HepG2 (cell line): ENCODE measurements around the gene SYNJ2. TPM values are rescaled to one million over a fixed set of nuclear protein-coding genes. Genes with fewer than 3 reads are reported as not detected.

Experiments
- ATAC-seq: fragments of 200-7000 bp; cut with Tn5 transposase; 3 replicates; pipeline ENCODE4 v1.9.1; 2020; ENCODE audit warnings: mild to moderate bottlenecking, moderate library complexity
- BruUV-seq: library from RNA; stranded (reverse); fragments of 400-500 nt; replicated peaks from 2 replicates; lab custom pipeline; 2021; lab: Mats Ljungman, UMichigan
- CTCF ChIA-PET: fragments of 300-600 bp; formaldehyde crosslinking; extraction: SDS; loops from one replicate; lab custom pipeline; 2021; ENCODE audit warnings: low total read pairs, inconsistent platforms, low intra/inter-chr PET ratio; lab: Yijun Ruan, JAX
- POLR2A ChIA-PET: fragments of 350-600 bp; sonication (Branson Sonifier 250); formaldehyde crosslinking; loops from one replicate; lab custom pipeline; 2020; ENCODE audit warnings: antibody characterized with exemption, inconsistent platforms; lab: Yijun Ruan, JAX
- DNase-seq: peaks from one replicate; pipeline ENCODE4 v3.0.0-alpha.2; 2015; ENCODE audit warnings: low spot score
- FAIRE-seq: peaks from 3 replicates; lab custom pipeline; 2011; peaks lifted over from hg19 to GRCh38; lab: Jason Lieb, UNC
- H2AFZ ChIP-seq: one replicate; pipeline ENCODE4 v1.6.1; 2011; ENCODE audit warnings: low read length, inconsistent platforms
- H3K27ac ChIP-seq: fragments of 300-600 bp; 3 replicates; pipeline ENCODE4 v1.8.0; 2011; ENCODE audit warnings: mixed run types, mild to moderate bottlenecking, mixed read lengths, low read length, inconsistent platforms; ENCODE audit not compliant: insufficient read depth; ENCODE audit errors: extremely low read length
- H3K27me3 ChIP-seq, 2 experiments: fragments of 200-600 bp in 1 of 2; 2 replicates in 1 of 2; 3 replicates in 1 of 2; pipeline versions ENCODE4 v1.6.0 to v1.8.0; 2011; ENCODE audit warnings: low read length in 2 of 2, mild to moderate bottlenecking in 2 of 2, moderate library complexity in 2 of 2, inconsistent platforms in 1 of 2; ENCODE audit not compliant: insufficient read depth in 2 of 2, control insufficient read depth in 1 of 2
- H3K36me3 ChIP-seq, 2 experiments: fragments of 200-600 bp in 1 of 2; replicated peaks in 1 of 2; 2 replicates in 1 of 2; 3 replicates in 1 of 2; pipeline versions ENCODE4 v1.5.1 to v1.8.0; 2011; ENCODE audit warnings: low read length in 2 of 2, inconsistent platforms in 1 of 2; ENCODE audit not compliant: insufficient read depth in 2 of 2, control insufficient read depth in 1 of 2
- H3K4me1 ChIP-seq: 2 replicates; pipeline ENCODE4 v1.5.1; 2012; ENCODE audit warnings: low read length, inconsistent platforms; ENCODE audit not compliant: insufficient read depth
- H3K4me2 ChIP-seq: 2 replicates; pipeline ENCODE4 v1.6.0; 2011; ENCODE audit warnings: low read depth, low read length, inconsistent platforms
- H3K4me3 ChIP-seq, 3 experiments: fragments of 200-600 bp in 1 of 3; sonication (generic), shearing (Covaris generic) in 1 of 3; replicated peaks in 1 of 3; 2 replicates each; pipeline ENCODE4 v1.5.1; 2011 to 2016; ENCODE audit warnings: low read length in 3 of 3, inconsistent platforms in 2 of 3, low read depth in 2 of 3, mild to moderate bottlenecking in 2 of 3, control low read depth in 1 of 3, mixed read lengths in 1 of 3; ENCODE audit not compliant: insufficient read depth in 1 of 3
- H3K79me2 ChIP-seq: one replicate; pipeline ENCODE4 v1.6.1; 2011; ENCODE audit warnings: low read length, inconsistent platforms; ENCODE audit not compliant: insufficient read depth
- H3K9ac ChIP-seq: 2 replicates; pipeline ENCODE4 v1.6.0; 2011; ENCODE audit warnings: mild to moderate bottlenecking, low read depth, low read length, inconsistent platforms; ENCODE audit not compliant: insufficient read depth
- H3K9me3 ChIP-seq: 2 replicates; pipeline ENCODE4 v1.5.1; 2012; ENCODE audit warnings: mild to moderate bottlenecking, low read length
- H4K20me1 ChIP-seq: 2 replicates; pipeline ENCODE4 v1.6.0; 2011; ENCODE audit warnings: inconsistent platforms, mild to moderate bottlenecking, low read length, moderate library complexity; ENCODE audit not compliant: insufficient read depth
- HNRNPL ChIP-seq: fragments of 200-400 bp; formaldehyde crosslinking; IDR thresholded peaks from 2 replicates; pipeline ENCODE4 v1.6.1; 2017; ENCODE audit warnings: mild to moderate bottlenecking, low read depth, low read length
- ZBTB39 ChIP-seq: sonication (generic); formaldehyde crosslinking; IDR thresholded peaks from 2 replicates; pipeline ENCODE4 v1.5.0; 2020; ENCODE audit warnings: missing genetic modification reagents
- ZNF460 ChIP-seq: sonication (generic); formaldehyde crosslinking; IDR thresholded peaks from 2 replicates; pipeline ENCODE4 v1.5.1; 2020; ENCODE audit warnings: missing genetic modification reagents, mild to moderate bottlenecking, borderline replicate concordance
- ZNF605 ChIP-seq: sonication (generic); formaldehyde crosslinking; IDR thresholded peaks from 2 replicates; pipeline ENCODE4 v1.8.0; 2022; ENCODE audit warnings: mild to moderate bottlenecking, missing genetic modification reagents
- ZXDC ChIP-seq: sonication (generic); formaldehyde crosslinking; IDR thresholded peaks from 2 replicates; pipeline ENCODE4 v1.5.0; 2020; ENCODE audit warnings: mild to moderate bottlenecking, missing genetic modification reagents
- WGBS: methylation state at CpG from one replicate; pipeline ENCODE4 v1.1.6; 2017; ENCODE audit warnings: low lambda C conversion rate; 5-methylcytosine and 5-hydroxymethylcytosine counted together
- in situ Hi-C: cut with HindIII; loops from 2 replicates; pipeline ENCODE4 v1.10.0; 2017; ENCODE audit warnings: low pct_unique_long_range_greater_than_20kb; ENCODE audit not compliant: extremely low pct_ligation_motif_present
- intact Hi-C: fragments of 100-400 bp; cut with micrococcal nuclease; formaldehyde crosslinking; loops from one replicate; pipeline ENCODE4 v1.10.0; 2022; ENCODE audit not compliant: unreplicated experiment
- polyA plus RNA-seq, 8 experiments: library from polyadenylated mRNA; depleted of rRNA in 3 of 8; stranded (reverse) in 7 of 8; unstranded in 1 of 8; fragments of >200 nt; fragmentation: Illumina TruSeq in 4 of 8; extraction: Trizol in 4 of 8; gene quantifications; 2 replicates each; pipeline versions ENCODE4 v1.2.1 to v1.2.3, GENCODE V29; 2011 to 2016; ENCODE audit warnings: low read depth in 4 of 8, missing spikeins in 1 of 8, mixed read lengths in 1 of 8; ENCODE audit not compliant: insufficient read depth in 1 of 8
- total RNA-seq, 5 experiments: library from RNA; depleted of rRNA; stranded (reverse); fragments of >200 nt; fragmentation: Illumina TruSeq; extraction: Trizol; gene quantifications; 2 replicates each; pipeline ENCODE4 v1.2.3, GENCODE V29; 2016; ENCODE audit warnings: low read depth in 1 of 5

SYNJ2 gene
- total and polyA plus RNA-seq, 2 of the 13 experiments (the other 11 are each of a cell fraction or from before 2014, with no cell fraction given): 39.1 to 57.6 TPM

- Histone ChIP-seq H3K9ac (no peak overlapping the region), H3K36me3 (peaks cover 45 to 76% of the 10 kb centered on the region in 2 experiments), H3K27me3 (no peaks in the 10 kb centered on the region), H3K4me2 (no peak overlapping the region), H4K20me1 (no peaks in the 10 kb centered on the region; the same call in 1 of the 2 replicates), H3K4me1 (peaks cover 69% of the 10 kb centered on the region), H3K27ac (no peak overlapping the region), H2AFZ (no peak overlapping the region), H3K9me3 (no peaks in the 10 kb centered on the region), H3K4me3 (no peak overlapping the region), H3K79me2 (peaks cover 60% of the 10 kb centered on the region)
- CTCF ChIA-PET: no interaction called here
- 100% methylated on average over 2 of the region's 9 CpGs for WGBS
- POLR2A ChIA-PET: interaction anchor here (1.3 to 1.8 kb wide), 4 partner anchors 13 to 17 kb away, joined by 4 to 6 read pairs (median 6); no protein-coding TSS in a partner anchor
- no peak for DNase-seq
- no peak for ATAC-seq
- in situ Hi-C loops (no loop called here), intact Hi-C loops (no loop called here)
- BruUV-seq: no TSS peak
- TF ChIP-seq HNRNPL: 0 out of 2 replicates have a peak, but pooled peaks have one; percentile 3
- no peak for TF ChIP-seq ZBTB39 (CRISPR knock-in tag)
- no peak for TF ChIP-seq ZNF605 (CRISPR knock-in tag)
- no peak for FAIRE-seq
These were observed 46.8 kb downstream of the SYNJ2 start for GRCh38 chr6:158028421-158028820.

GRCh38 chr6:158028876-158029275, 47.2 kb downstream of the SYNJ2 start:
- H3K4me1 ChIP-seq: peaks cover 69% of the 10 kb centered on the region
- no peak for TF ChIP-seq ZNF460
- TF ChIP-seq ZXDC: no peak

More at GRCh38 chr6:158028876-158029275, 47.2 kb downstream of the SYNJ2 start:
- Histone ChIP-seq H3K36me3 (peaks cover 48 to 76% of the 10 kb centered on the region in 2 experiments), H3K79me2 (peaks cover 56% of the 10 kb centered on the region), H3K9me3 (no peaks in the 10 kb centered on the region), H2AFZ (no peak overlapping the region), H3K27me3 (no peaks in the 10 kb centered on the region), H4K20me1 (no peaks in the 10 kb centered on the region; the same call in 1 of the 2 replicates), H3K27ac (no peak overlapping the region), H3K4me3 (no peak overlapping the region), H3K9ac (no peak overlapping the region), H3K4me2 (no peak overlapping the region)
- intact Hi-C loops: no loop called here
- FAIRE-seq (no peak), DNase-seq (no peak), ATAC-seq (no peak)
- WGBS: 92% methylated on average over 8 of the region's 8 CpGs
- ChIA-PET POLR2A (interaction anchor here (1.3 to 1.8 kb wide), 4 partner anchors 12 to 18 kb away, joined by 4 to 6 read pairs (median 6); no protein-coding TSS in a partner anchor), CTCF (no interaction called here)
- BruUV-seq: no TSS peak
- in situ Hi-C loops: no loop called here
